ENCODE results near the gene CCDC194. TPM values are rescaled to one million over a fixed set of nuclear protein-coding genes. Genes with fewer than 3 reads are reported as not detected.

CCDC194 gene
- total and polyA plus RNA-seq, 2 of the 8 experiments (the other 6 are each of a cell fraction or from before 2014, with no cell fraction given) = 0.33 TPM; not detected in 1

DNA sequence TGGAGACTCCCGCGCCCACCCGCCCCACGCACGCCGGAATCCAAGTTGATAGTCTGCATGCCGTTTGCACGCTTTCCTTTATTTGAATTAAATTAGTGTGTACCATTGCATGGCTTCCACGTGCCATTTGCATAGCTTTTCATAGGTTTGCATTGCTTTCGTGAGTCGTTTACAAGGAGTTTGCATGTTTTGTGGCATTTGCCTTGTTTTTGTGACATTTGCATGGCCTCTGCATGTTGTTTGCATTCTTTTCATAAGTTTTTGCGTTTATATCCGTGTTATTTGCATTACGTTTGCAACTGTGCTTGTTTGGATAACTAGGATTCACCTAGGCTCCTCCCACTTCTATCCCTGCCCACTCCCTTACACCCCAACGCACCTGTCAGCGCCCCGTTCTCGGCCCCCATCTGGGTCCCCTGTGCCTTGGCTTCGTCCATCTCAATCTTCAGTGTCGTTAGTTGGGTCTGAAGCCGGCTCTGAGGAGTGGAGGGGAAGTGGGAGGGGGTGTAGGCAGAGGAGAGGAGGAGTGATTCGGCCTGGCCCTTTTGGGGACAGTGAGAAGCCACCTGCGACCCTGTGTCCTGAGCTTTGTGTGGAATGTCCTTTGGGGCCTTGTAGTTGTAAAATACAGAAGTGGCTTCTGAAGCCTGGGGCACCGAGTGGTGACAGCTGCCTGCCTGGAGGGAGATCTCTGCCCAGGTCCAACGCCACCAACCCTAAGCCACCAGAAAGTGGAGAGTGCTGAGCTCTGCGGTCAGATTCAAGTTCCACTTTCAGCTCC is 2.4 kb downstream of the CCDC194 start (continued):
- TF ChIP-seq ATF2 (IDR thresholded peaks at IDR 0.05; ENCODE audit: low read length) (no peak), KDM1A (IDR thresholded peaks at IDR 0.05; ENCODE audit: borderline replicate concordance, low read length) (no peak), CHD1 (IDR thresholded peaks at IDR 0.05; ENCODE audit: low read depth, low read length) (no peak), SP4 (IDR thresholded peaks at IDR 0.05; ENCODE audit: low read length) (no peak), BRCA1 (IDR thresholded peaks at IDR 0.05; ENCODE audit: low read depth, low read length) (no peak), YY1 (IDR thresholded peaks at IDR 0.05; ENCODE audit: low read depth, low read length) (no peak), EP300 (IDR thresholded peaks at IDR 0.05; ENCODE audit: borderline replicate concordance in 1 of 2, low read depth in 2 of 2, low read length in 2 of 2) (no peak), HDAC2 (IDR thresholded peaks at IDR 0.05; ENCODE audit: borderline replicate concordance in 1 of 2, low read depth in 2 of 2, low read length in 2 of 2) (no peak), TEAD4 (IDR thresholded peaks at IDR 0.05; ENCODE audit: low read depth, low read length) (no peak), POLR2A (IDR thresholded peaks at IDR 0.05; ENCODE audit: control extremely low read depth in 1 of 2, low read depth in 2 of 2, low read length in 2 of 2) (no peak)
